Activated T-helper 17 cell treated with anti-CD3 and anti-CD28 coated beads, Interleukin-2, amount 50 U/mL, for 72 hours (primary cell): Measurements from ENCODE around the gene RUFY3. TPM values are rescaled to one million over a fixed set of nuclear protein-coding genes. Genes with fewer than 3 reads are reported as not detected.
"Not testable (repeated sequence)": the region's sequence is repeated elsewhere in the genome, so short reads cannot be mapped to it uniquely, and the experiment has no call there.

Source experiments
- ATAC-seq: fragments of 150-1000 bp; cut with Tn5 transposase; replicated peaks from 2 replicates; pipeline ENCODE4 v1.10.0; 2021; ENCODE audit warnings: mild to moderate bottlenecking, moderate library complexity
- H3K27ac Mint-ChIP-seq: one replicate; pipeline ENCODE4 v1.8.0; 2022; ENCODE audit warnings: mixed read lengths
- H3K27me3 Mint-ChIP-seq: one replicate; pipeline ENCODE4 v1.8.0; 2022; ENCODE audit warnings: mixed read lengths
- H3K36me3 Mint-ChIP-seq: one replicate; pipeline ENCODE4 v1.8.0; 2022; ENCODE audit warnings: low read depth, mild to moderate bottlenecking, mixed read lengths
- H3K4me1 Mint-ChIP-seq: one replicate; pipeline ENCODE4 v1.8.0; 2022; ENCODE audit warnings: mixed read lengths
- H3K4me3 Mint-ChIP-seq: one replicate; pipeline ENCODE4 v1.8.0; 2022; ENCODE audit warnings: mild to moderate bottlenecking, mixed read lengths
- H3K9me3 Mint-ChIP-seq: one replicate; pipeline ENCODE4 v1.8.0; 2022; ENCODE audit warnings: mixed read lengths
- total RNA-seq, 2 donors: library from RNA; stranded (reverse); gene quantifications; one replicate each; pipeline ENCODE4 v1.2.3, GENCODE V29; 2022

The RUFY3 gene
- total RNA-seq, 2 donors from 2014 or later: 14.1 to 14.9 TPM

GRCh38 chr4:70765368-70765767 is 43.6 kb downstream of the RUFY3 start:
- H3K9me3 Mint-ChIP-seq: no peaks in the 10 kb centered on the region
- peaks cover 49% of the 10 kb centered on the region for H3K36me3 Mint-ChIP-seq
- no peaks in the 10 kb centered on the region for H3K27me3 Mint-ChIP-seq
- H3K4me3 Mint-ChIP-seq: no peak overlapping the region
- no peak for ATAC-seq
- no peak overlapping the region for H3K27ac Mint-ChIP-seq
- no peaks in the 10 kb centered on the region for H3K4me1 Mint-ChIP-seq

GRCh38 chr4:70768301-70768948 is 46.7 kb downstream of the RUFY3 start:
- Mint-ChIP-seq H3K9me3 (no peaks in the 10 kb centered on the region), H3K4me1 (no peaks in the 10 kb centered on the region), H3K27ac (no peak overlapping the region), H3K4me3 (no peak overlapping the region), H3K27me3 (no peaks in the 10 kb centered on the region), H3K36me3 (peaks cover 51% of the 10 kb centered on the region)
- ATAC-seq: no peak

- ATAC-seq, H3K4me3 Mint-ChIP-seq, H3K9me3 Mint-ChIP-seq, H3K27ac Mint-ChIP-seq, H3K27me3 Mint-ChIP-seq, H3K4me1 Mint-ChIP-seq: not testable (repeated sequence)
- H3K36me3 Mint-ChIP-seq: peaks cover 42% of the 10 kb centered on the region
Observed at GRCh38 chr4:70769396-70769795, 47.6 kb downstream of the RUFY3 start.

GRCh38 chr4:70772929-70773555 is 51.3 kb downstream of the RUFY3 start:
- ATAC-seq: no peak
- no peak overlapping the region for H3K4me3 Mint-ChIP-seq
- H3K9me3 Mint-ChIP-seq: no peaks in the 10 kb centered on the region
- peaks cover 26% of the 10 kb centered on the region for H3K36me3 Mint-ChIP-seq
- no peaks in the 10 kb centered on the region for H3K27me3 Mint-ChIP-seq
- no peak overlapping the region for H3K27ac Mint-ChIP-seq
- no peaks in the 10 kb centered on the region for H3K4me1 Mint-ChIP-seq

GRCh38 chr4:70778888-70779422 is 57.2 kb downstream of the RUFY3 start:
- H3K4me1 Mint-ChIP-seq: no peaks in the 10 kb centered on the region
- H3K4me3 Mint-ChIP-seq: no peak overlapping the region
- no peaks in the 10 kb centered on the region for H3K9me3 Mint-ChIP-seq
- H3K27ac Mint-ChIP-seq: no peak overlapping the region
- no peaks in the 10 kb centered on the region for H3K27me3 Mint-ChIP-seq
- ATAC-seq: no peak
- peaks cover 14% of the 10 kb centered on the region for H3K36me3 Mint-ChIP-seq

- H3K36me3 Mint-ChIP-seq: peaks cover 18% of the 10 kb centered on the region
- no peaks in the 10 kb centered on the region for H3K4me1 Mint-ChIP-seq
- no peaks in the 10 kb centered on the region for H3K27me3 Mint-ChIP-seq
- ATAC-seq: no peak
- no peak overlapping the region for H3K27ac Mint-ChIP-seq
- no peaks in the 10 kb centered on the region for H3K9me3 Mint-ChIP-seq
- no peak overlapping the region for H3K4me3 Mint-ChIP-seq
Observed at GRCh38 chr4:70783096-70783495, 61.3 kb downstream of the RUFY3 start.

- Mint-ChIP-seq H3K36me3 (peaks cover 21% of the 10 kb centered on the region), H3K9me3 (no peaks in the 10 kb centered on the region), H3K4me1 (no peaks in the 10 kb centered on the region), H3K4me3 (no peak overlapping the region), H3K27ac (no peak overlapping the region), H3K27me3 (no peaks in the 10 kb centered on the region)
- no peak for ATAC-seq
Observed at GRCh38 chr4:70787496-70787895, 65.7 kb downstream of the RUFY3 start.

GRCh38 chr4:70788733-70789132 is 67.0 kb downstream of the RUFY3 start:
- Mint-ChIP-seq H3K4me3 (no peak overlapping the region), H3K4me1 (no peaks in the 10 kb centered on the region), H3K36me3 (peaks cover 18% of the 10 kb centered on the region), H3K27me3 (no peaks in the 10 kb centered on the region), H3K9me3 (no peaks in the 10 kb centered on the region), H3K27ac (no peak overlapping the region)
- no peak for ATAC-seq

- Mint-ChIP-seq H3K36me3 (peaks cover 20% of the 10 kb centered on the region), H3K27me3 (no peaks in the 10 kb centered on the region), H3K27ac (no peak overlapping the region), H3K9me3 (no peaks in the 10 kb centered on the region), H3K4me3 (no peak overlapping the region), H3K4me1 (no peaks in the 10 kb centered on the region)
- no peak for ATAC-seq
Observed at GRCh38 chr4:70793626-70794025, 71.9 kb downstream of the RUFY3 start.

GRCh38 chr4:70801265-70801809 is 79.6 kb downstream of the RUFY3 start:
- peaks cover 7% of the 10 kb centered on the region for H3K4me1 Mint-ChIP-seq
- H3K4me3 Mint-ChIP-seq: no peak overlapping the region

GRCh38 chr4:70802928-70803580 is 81.3 kb downstream of the RUFY3 start:
- no peak overlapping the region for H3K27ac Mint-ChIP-seq
- H3K4me1 Mint-ChIP-seq: peaks cover 7% of the 10 kb centered on the region
- H3K9me3 Mint-ChIP-seq: no peaks in the 10 kb centered on the region
- H3K4me3 Mint-ChIP-seq: no peak overlapping the region
- no peak for ATAC-seq
- no peaks in the 10 kb centered on the region for H3K27me3 Mint-ChIP-seq
- no peaks in the 10 kb centered on the region for H3K36me3 Mint-ChIP-seq

More at GRCh38 chr4:70801265-70801809, 79.6 kb downstream of the RUFY3 start:
- Mint-ChIP-seq H3K27me3 (no peaks in the 10 kb centered on the region), H3K9me3 (no peaks in the 10 kb centered on the region), H3K27ac (peak overlapping the region; percentile 63), H3K36me3 (peaks cover 2% of the 10 kb centered on the region)
- peak; percentile 97 for ATAC-seq

GRCh38 chr4:70808151-70808550 is 86.4 kb downstream of the RUFY3 start:
- Mint-ChIP-seq H3K4me1 (no peaks in the 10 kb centered on the region), H3K27ac (no peak overlapping the region), H3K36me3 (no peaks in the 10 kb centered on the region), H3K9me3 (no peaks in the 10 kb centered on the region), H3K4me3 (no peak overlapping the region), H3K27me3 (no peaks in the 10 kb centered on the region)
- no peak for ATAC-seq

- ATAC-seq: no peak
- H3K27ac Mint-ChIP-seq: no peak overlapping the region
- peaks cover 26% of the 10 kb centered on the region for H3K36me3 Mint-ChIP-seq
- H3K27me3 Mint-ChIP-seq: no peaks in the 10 kb centered on the region
- no peaks in the 10 kb centered on the region for H3K9me3 Mint-ChIP-seq
- no peak overlapping the region for H3K4me3 Mint-ChIP-seq
- H3K4me1 Mint-ChIP-seq: peaks cover 16% of the 10 kb centered on the region
Observed at GRCh38 chr4:70815370-70815769, 93.6 kb downstream of the RUFY3 start.

- H3K4me1 Mint-ChIP-seq: peaks cover 16% of the 10 kb centered on the region
- no peaks in the 10 kb centered on the region for H3K27me3 Mint-ChIP-seq
- H3K4me3 Mint-ChIP-seq: no peak overlapping the region
- H3K9me3 Mint-ChIP-seq: no peaks in the 10 kb centered on the region
- peaks cover 42% of the 10 kb centered on the region for H3K36me3 Mint-ChIP-seq
- no peak for ATAC-seq
- no peak overlapping the region for H3K27ac Mint-ChIP-seq
Observed at GRCh38 chr4:70816894-70817293, 95.1 kb downstream of the RUFY3 start.
